GM12878 (cell line): Measurements from ENCODE around the gene PRDM1. TPM values are rescaled to one million over a fixed set of nuclear protein-coding genes. Genes with fewer than 3 reads are reported as not detected.
A peak's percentile ranks its signal among the peaks of the same experiment; 100 is the strongest.

Source experiments
- ATAC-seq: fragments of 200-7000 bp; cut with Tn5 transposase; 3 replicates; pipeline ENCODE4 v1.9.1; 2020; ENCODE audit warnings: mild to moderate bottlenecking, moderate library complexity
- BruUV-seq: library from RNA; stranded (reverse); fragments of 400-500 nt; replicated peaks from 2 replicates; lab custom pipeline; 2021; lab: Mats Ljungman, UMichigan
- CTCF ChIA-PET: fragments of 300-600 bp; sonication (Branson Sonifier 250); formaldehyde crosslinking; extraction: SDS; loops from one replicate; lab custom pipeline; 2021; ENCODE audit warnings: inconsistent platforms; lab: Yijun Ruan, JAX
- POLR2A ChIA-PET: fragments of 350-600 bp; formaldehyde crosslinking; extraction: SDS; loops from one replicate; lab custom pipeline; 2021; ENCODE audit warnings: inconsistent platforms; lab: Charles Lee
- RAD21 ChIA-PET: fragments of 300-600 bp; sonication (Branson Sonifier 250); formaldehyde crosslinking; loops from one replicate; lab custom pipeline; 2023; ENCODE audit warnings: antibody characterized with exemption; ENCODE audit not compliant: unreplicated experiment; lab: Charles Lee
- SMC1A ChIA-PET: fragments of 300-600 bp; sonication (Branson Sonifier 250); formaldehyde crosslinking; loops from one replicate; lab custom pipeline; 2023; ENCODE audit not compliant: unreplicated experiment, uncharacterized antibody; lab: Charles Lee
- DNase-seq: peaks from one replicate; pipeline ENCODE4 v3.0.0-alpha.2; 2011; ENCODE audit warnings: low read depth, low spot score
- FAIRE-seq: peaks from 3 replicates; lab custom pipeline; 2011; peaks lifted over from hg19 to GRCh38; lab: Jason Lieb, UNC
- H2AFZ ChIP-seq: 2 replicates; pipeline ENCODE4 v1.6.0; 2011; ENCODE audit warnings: low read depth, low read length, control low read depth; ENCODE audit not compliant: control insufficient read depth
- H3K27ac ChIP-seq: 2 replicates; pipeline ENCODE4 v1.5.1; 2011; ENCODE audit warnings: control low read depth; ENCODE audit not compliant: control insufficient read depth, insufficient read depth
- H3K27me3 ChIP-seq, 2 experiments: replicated peaks in 1 of 2; 2 replicates each; pipeline versions ENCODE4 v1.6.0 to v1.6.1; 2011; ENCODE audit warnings: low read length in 1 of 2; ENCODE audit not compliant: control insufficient read depth in 2 of 2, insufficient read depth in 2 of 2
- H3K36me3 ChIP-seq, 2 experiments: 2 replicates each; pipeline ENCODE4 v1.5.1; 2011; ENCODE audit warnings: low read length in 1 of 2; ENCODE audit not compliant: control insufficient read depth in 2 of 2, insufficient read depth in 2 of 2
- H3K4me1 ChIP-seq: 2 replicates; pipeline ENCODE4 v1.6.1; 2011; ENCODE audit warnings: mild to moderate bottlenecking, low read length, moderate library complexity, mixed read lengths; ENCODE audit not compliant: control insufficient read depth, insufficient read depth
- H3K4me2 ChIP-seq: 2 replicates; pipeline ENCODE4 v1.6.0; 2011; ENCODE audit warnings: control low read depth; ENCODE audit not compliant: control insufficient read depth, insufficient read depth
- H3K4me3 ChIP-seq: fragments of 200-600 bp; sonication (generic); 2 replicates; pipeline ENCODE4 v1.5.1; 2016
- H3K79me2 ChIP-seq: 2 replicates; pipeline ENCODE4 v1.6.0; 2011; ENCODE audit warnings: low read length; ENCODE audit not compliant: control insufficient read depth, insufficient read depth
- H3K9ac ChIP-seq: 2 replicates; pipeline ENCODE4 v1.8.0; 2011; ENCODE audit warnings: low read length, control low read depth, mixed read lengths; ENCODE audit not compliant: control insufficient read depth, insufficient read depth
- H3K9me3 ChIP-seq: replicated peaks from 3 replicates; pipeline ENCODE4 v1.5.1; 2011; ENCODE audit warnings: mild to moderate bottlenecking, low read length; ENCODE audit not compliant: control insufficient read depth, insufficient read depth
- H4K20me1 ChIP-seq: 2 replicates; pipeline ENCODE4 v1.6.0; 2011; ENCODE audit not compliant: control insufficient read depth, insufficient read depth
- HDGF ChIP-seq: fragments of 450-650 bp; IDR thresholded peaks from 2 replicates; pipeline ENCODE4 v1.6.1; 2016; ENCODE audit warnings: antibody characterized with exemption
- KDM1A ChIP-seq: fragments of 200-600 bp; sonication (generic); IDR thresholded peaks from 2 replicates; pipeline ENCODE4 v1.6.1; 2016; ENCODE audit warnings: borderline replicate concordance
- RUNX3 ChIP-seq: IDR thresholded peaks from 2 replicates; pipeline ENCODE4 v1.6.1; 2012; ENCODE audit warnings: low read length, inconsistent platforms
- WGBS: methylation state at CpG from one replicate; pipeline ENCODE4 v1.1.6; 2016; ENCODE audit warnings: low lambda C conversion rate; ENCODE audit not compliant: insufficient replicate concordance, insufficient coverage; ENCODE audit errors: missing lambda C conversion rate; 5-methylcytosine and 5-hydroxymethylcytosine counted together
- in situ Hi-C: fragments of 300-500 bp; cut with MboI; formaldehyde crosslinking; loops from 9 replicates; pipeline ENCODE4 v1.14.3; 2018; ENCODE audit warnings: mixed read lengths
- intact Hi-C: fragments of 100-400 bp; cut with micrococcal nuclease; formaldehyde crosslinking; loops from one replicate; pipeline ENCODE4 v1.14.2; 2022; ENCODE audit not compliant: unreplicated experiment
- polyA plus RNA-seq, 11 experiments: library from polyadenylated mRNA; depleted of rRNA in 4 of 11; unstranded in 6 of 11; stranded (reverse) in 5 of 11; fragments of >200 nt; fragmentation: Nextera tagmentation in 4 of 11; fragmentation: Illumina TruSeq in 1 of 11; extraction: Ambion mirVana in 4 of 11; extraction: Trizol in 1 of 11; gene quantifications; 1 replicate in 1 of 11; 2 replicates in 10 of 11; pipeline versions ENCODE4 v1.2.1 to v1.2.3, GENCODE V29; 2011 to 2016; ENCODE audit warnings: inconsistent platforms in 2 of 11, missing spikeins in 2 of 11, low read depth in 1 of 11
- total RNA-seq, 4 experiments: library from RNA; depleted of rRNA in 3 of 4; stranded (reverse); fragments of >200 nt in 3 of 4; fragmentation: Illumina TruSeq in 1 of 4; extraction: Trizol in 1 of 4; gene quantifications; 2 replicates each; pipeline versions ENCODE4 v1.2.1 to v1.2.3, GENCODE V29; 2013 to 2021

The PRDM1 gene
- total and polyA plus RNA-seq, 10 of the 15 experiments (the other 5 are each of a cell fraction or from before 2014, with no cell fraction given), result 1.9 to 15.8 (median 4.1) TPM

DNA sequence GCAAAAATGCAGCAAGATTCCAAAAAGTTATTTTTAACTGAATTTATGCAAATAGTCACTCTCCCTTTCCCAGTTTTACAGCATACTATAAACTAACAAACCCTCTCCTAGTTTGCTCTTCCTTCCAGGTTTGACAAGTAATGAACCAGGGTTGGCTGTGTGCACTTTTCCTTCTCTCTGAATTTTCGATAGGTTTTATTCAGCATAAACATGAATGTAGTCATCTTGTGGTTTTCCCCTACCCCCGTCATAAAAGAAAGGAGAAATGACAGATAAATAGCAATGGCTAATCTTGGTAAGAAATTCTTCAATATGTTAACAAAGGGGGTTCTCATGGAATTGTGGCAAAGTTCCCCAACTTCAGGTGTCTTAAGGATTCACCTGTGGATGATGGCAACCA lies 26.3 kb downstream of the PRDM1 start:
- FAIRE-seq, result no peak
- RAD21 ChIA-PET, result interaction anchor here (0.7 to 1.4 kb wide), 2 partner anchors 9 to 11 kb away, joined by 3 to 4 read pairs; no protein-coding TSS in a partner anchor
- Histone ChIP-seq H3K9ac (no peak overlapping the region), H3K4me1 (peaks cover 40% of the 10 kb centered on the region), H3K27me3 (no peaks in the 10 kb centered on the region; a peak in 1 of 4 replicates)
- in situ Hi-C loops, result no loop called here
- TF ChIP-seq HDGF (no peak), RUNX3 (peak; percentile 39; the same call in 1 of the 2 replicates)
- TF ChIP-seq, all 136 proteins: peak for 1
- ChIA-PET SMC1A (interaction anchor here (1.0 to 3.0 kb wide), 3 partner anchors 13 to 51 kb away, joined by 3 to 10 read pairs (median 6); no protein-coding TSS in a partner anchor), CTCF (interaction anchor here (1.1 to 1.5 kb wide), 3 partner anchors 12 to 631 kb away, joined by 3 to 5 read pairs (median 4); no protein-coding TSS in a partner anchor), POLR2A (interaction anchor here (0.7 to 1.5 kb wide), 2 partner anchors 10 to 366 kb away, joined by 4 to 9 read pairs; no protein-coding TSS in a partner anchor)
- Histone ChIP-seq H3K36me3 (peaks cover 0 to 8% of the 10 kb centered on the region in 2 experiments; a peak in 1 of 4 replicates), H3K4me2 (no peak overlapping the region), H3K79me2 (no peaks in the 10 kb centered on the region), H3K4me3 (no peak overlapping the region), H4K20me1 (no peaks in the 10 kb centered on the region), H3K27ac (no peak overlapping the region), H3K9me3 (no peaks in the 10 kb centered on the region), H2AFZ (no peak overlapping the region)
- no peak for DNase-seq
- intact Hi-C loops, result no loop called here
- ATAC-seq, result no peak
- WGBS, result 64% methylated on average over 2 of the region's 2 CpGs
- no TSS peak for BruUV-seq

DNA sequence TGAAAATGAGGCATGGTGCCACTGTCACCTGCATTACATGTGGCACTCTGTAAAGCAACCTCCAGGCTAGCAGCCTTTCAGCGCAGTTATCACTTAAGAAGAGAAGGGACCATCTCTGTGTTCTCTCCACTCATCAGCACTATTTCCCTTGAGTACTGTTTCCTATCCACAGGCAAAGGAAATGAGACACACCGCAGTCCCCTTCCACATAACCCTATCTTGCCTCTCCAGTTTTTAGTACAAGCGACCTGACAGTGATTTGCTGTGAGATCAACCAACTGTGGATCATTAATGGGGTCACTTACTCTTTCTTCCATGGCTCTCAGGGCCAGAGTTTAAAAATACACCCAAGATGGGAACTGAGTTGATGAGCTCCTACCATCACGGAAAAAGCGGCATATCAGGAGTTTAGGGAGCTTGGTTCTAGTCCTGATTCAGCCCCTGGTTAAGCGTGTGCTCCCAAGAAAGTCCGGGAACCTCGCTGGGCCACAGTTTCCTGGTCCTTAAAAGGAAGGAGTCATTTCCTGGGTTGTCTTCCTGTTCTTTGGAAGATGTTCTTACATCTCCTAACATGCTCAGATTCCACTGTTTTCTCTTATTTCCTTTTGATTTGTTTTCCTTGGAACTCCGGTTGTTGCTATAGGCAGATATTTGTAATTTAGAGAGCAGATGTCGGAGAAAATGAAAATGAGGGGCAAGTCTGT lies 27.3 kb downstream of the PRDM1 start:
- CTCF ChIA-PET, result interaction anchor here (0.7 to 1.5 kb wide), 3 partner anchors 14 to 110 kb away, joined by 3 to 4 read pairs (median 3); no protein-coding TSS in a partner anchor
- FAIRE-seq, result no peak

More for the DNA sequence above, 27.3 kb downstream of the PRDM1 start:
- intact Hi-C loops, result no loop called here
- ATAC-seq (no peak), DNase-seq (no peak)
- H3K4me3 ChIP-seq, result no peak overlapping the region
- ChIA-PET POLR2A (no interaction called here), SMC1A (interaction anchor here (0.9 to 3.0 kb wide), 6 partner anchors 16 to 110 kb away, joined by 3 to 10 read pairs (median 4); no protein-coding TSS in a partner anchor), RAD21 (interaction anchor here (1.4 kb wide), 1 partner anchor 23 kb away, joined by 3 read pairs; no protein-coding TSS in a partner anchor)
- H3K4me1 ChIP-seq, result peaks cover 44% of the 10 kb centered on the region
- H3K9ac ChIP-seq, result no peak overlapping the region
- no peak overlapping the region for H2AFZ ChIP-seq
- no peaks in the 10 kb centered on the region for H4K20me1 ChIP-seq
- no peak overlapping the region for H3K27ac ChIP-seq
- no peaks in the 10 kb centered on the region for H3K9me3 ChIP-seq
- peaks cover 0 to 7% of the 10 kb centered on the region in 2 experiments; a peak in 1 of 4 replicates for H3K36me3 ChIP-seq
- H3K4me2 ChIP-seq, result no peak overlapping the region; the same call in 1 of the 2 replicates
- H3K27me3 ChIP-seq, result no peaks in the 10 kb centered on the region; a peak in 1 of 4 replicates
- BruUV-seq, result no TSS peak
- no peaks in the 10 kb centered on the region for H3K79me2 ChIP-seq
- no peak for TF ChIP-seq KDM1A
- whole genome bisulfite sequencing, result 76% methylated on average over 10 of the region's 10 CpGs
- in situ Hi-C loops, result no loop called here
